Tibial nerve (tissue), 3 donors: ENCODE data around the gene SLC5A5.

Experiments
- CTCF ChIP-seq, 5 experiments: fragments of 200-600 bp in 3 of 5; fragments of 450-650 bp in 2 of 5; sonication (generic) in 3 of 5; IDR thresholded peaks; one replicate each; pipeline ENCODE4 v1.5.1; 2016 to 2019; ENCODE audit warnings: antibody characterized with exemption in 5 of 5, mild to moderate bottlenecking in 3 of 5, moderate library complexity in 2 of 5
- POLR2A ChIP-seq, 2 donors: fragments of 450-650 bp; IDR thresholded peaks; one replicate each; pipeline ENCODE4 v1.6.1; 2017; ENCODE audit warnings: antibody characterized with exemption in 2 of 2, mild to moderate bottlenecking in 2 of 2, moderate library complexity in 2 of 2

- TF ChIP-seq CTCF (IDR thresholded peaks at IDR 0.05) (no peak), POLR2A (IDR thresholded peaks at IDR 0.05) (no peak)
Observed at GRCh38 chr19:17832443-17833208, 39.1 kb upstream of the SLC5A5 start.
